HG02973 (cell line): Measurements from ENCODE around the gene H6PD.

Source experiments
- ATAC-seq: cut with Tn5 transposase; IDR thresholded peaks from one replicate; pipeline ENCODE4 v1.9.1; 2021; ENCODE audit warnings: moderate library complexity; ENCODE audit not compliant: unreplicated experiment

H6PD gene

DNA sequence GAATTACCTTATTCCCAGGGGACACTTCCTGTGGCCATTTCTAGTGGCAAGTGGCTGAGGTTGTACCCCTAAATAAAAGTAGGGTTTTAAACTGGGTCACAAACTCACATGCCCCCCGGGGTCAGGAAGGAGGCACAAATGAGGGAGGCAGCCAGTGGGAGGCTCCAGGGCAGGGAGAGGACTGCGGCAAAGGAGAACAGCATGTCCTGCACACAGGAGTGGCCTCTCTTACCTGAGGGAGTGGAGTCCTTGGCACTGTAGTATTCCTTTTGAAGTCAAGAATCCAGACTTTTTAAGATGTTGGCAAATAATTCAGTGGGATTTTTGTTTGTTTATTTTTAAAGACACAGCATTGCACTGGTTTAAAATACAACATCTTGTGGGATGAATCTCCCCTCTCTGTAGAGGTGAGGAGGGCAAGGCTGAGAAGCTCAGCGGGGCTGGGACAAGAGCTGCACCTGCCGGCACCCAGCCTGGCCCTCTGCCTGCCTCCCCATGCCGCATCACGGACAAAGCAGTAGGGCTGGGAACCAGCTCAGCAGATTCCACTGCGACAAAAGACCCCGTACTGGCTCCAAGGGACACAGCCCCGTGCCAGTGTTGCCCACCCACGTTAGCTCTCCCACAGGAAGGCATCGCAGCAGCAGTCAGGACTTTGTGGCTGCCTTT lies 80.3 kb downstream of the H6PD start:
- ATAC-seq = no peak

- ATAC-seq = no peak
Observed at GRCh38 chr1:9315411-9316079, 81.0 kb downstream of the H6PD start.

- no peak for ATAC-seq
Observed at GRCh38 chr1:9316080-9316444, 81.5 kb downstream of the H6PD start.

DNA sequence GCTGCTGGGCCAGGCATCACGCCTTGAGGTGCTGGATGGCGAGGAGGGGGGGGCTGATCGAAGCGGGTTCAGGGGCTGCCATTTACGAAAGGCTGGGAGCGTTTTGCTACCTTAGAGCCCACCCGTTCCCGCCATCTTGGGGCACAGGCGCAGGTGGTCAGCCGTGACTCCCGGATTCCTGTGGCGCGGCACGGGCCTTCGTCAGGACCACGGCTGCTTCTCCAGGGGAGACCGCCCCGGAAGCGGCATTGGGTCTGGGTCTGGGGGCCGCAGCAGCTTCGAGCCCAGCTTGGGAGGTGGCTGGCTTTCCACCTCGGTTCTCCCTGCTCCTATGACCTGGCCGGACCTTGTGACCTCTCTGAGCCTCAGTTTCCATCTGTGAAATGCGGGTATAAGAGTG lies 81.9 kb downstream of the H6PD start:
- ATAC-seq = no peak

- ATAC-seq = no peak
Observed at GRCh38 chr1:9317072-9317471, 82.5 kb downstream of the H6PD start.

DNA sequence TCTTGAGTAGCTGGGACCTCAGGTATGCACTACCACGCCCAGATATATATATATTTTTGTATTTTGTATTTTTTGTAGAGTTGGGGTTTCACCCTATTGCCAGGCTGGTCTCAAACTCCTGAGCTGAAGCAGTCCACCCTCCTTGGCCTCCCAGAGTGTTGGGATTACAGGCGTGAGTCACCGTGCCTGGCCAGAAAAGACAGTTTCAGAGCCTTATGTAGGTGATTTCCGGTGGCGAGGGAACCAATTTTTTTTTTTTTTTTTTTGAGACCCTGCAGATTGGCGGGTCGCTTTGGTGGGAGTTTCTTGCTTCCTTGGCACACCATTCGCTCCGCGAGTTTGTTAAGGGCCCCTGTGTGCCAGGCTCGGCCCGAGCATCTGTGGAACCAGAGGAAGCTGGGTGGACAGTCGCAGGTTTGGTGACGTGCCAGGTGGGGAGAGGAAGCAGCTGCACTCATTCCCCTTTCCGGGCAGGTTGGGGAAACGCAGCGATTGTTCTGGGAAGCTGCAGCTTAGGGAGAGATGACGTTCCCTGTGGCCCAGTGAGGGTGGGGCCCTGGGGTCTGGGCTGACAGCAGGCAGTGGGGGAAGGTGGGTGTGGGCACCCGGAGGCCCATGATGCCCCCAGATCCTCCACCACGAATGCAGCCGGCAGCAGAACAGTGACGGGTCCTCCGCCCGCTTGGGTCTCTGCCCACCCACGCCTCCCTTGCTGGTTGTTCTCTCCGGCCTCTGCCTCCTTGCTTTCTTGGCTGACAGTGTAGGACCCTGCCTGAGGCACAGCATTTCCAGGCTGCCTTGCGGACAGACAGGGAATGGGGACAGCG lies 83.2 kb downstream of the H6PD start:
- ATAC-seq = no peak

- no peak for ATAC-seq
Observed at GRCh38 chr1:9319208-9319788, 84.7 kb downstream of the H6PD start.

- no peak for ATAC-seq
Observed at GRCh38 chr1:9319789-9320519, 85.4 kb downstream of the H6PD start.
